GM23338 (cell line): ENCODE results near the gene TCEA2.

Experiments used
- CREB1 ChIP-seq: fragments of 250-450 bp; sonication (Bioruptor Pico); IDR thresholded peaks from 2 replicates; pipeline ENCODE4 v1.5.0; 2020; ENCODE audit warnings: low read depth, mild to moderate bottlenecking, moderate library complexity
- CTCF ChIP-seq, 2 experiments: fragments of 200-600 bp in 1 of 2; sonication (generic) in 1 of 2; conservative IDR thresholded peaks; 2 replicates each; pipeline versions ENCODE4 v1.5.1 to v1.6.1; 2016 to 2017; ENCODE audit warnings: antibody characterized with exemption in 2 of 2, low read depth in 2 of 2, mild to moderate bottlenecking in 2 of 2, moderate library complexity in 1 of 2
- ETS1 ChIP-seq: IDR thresholded peaks from 2 replicates; pipeline ENCODE4 v1.6.1; 2016; ENCODE audit warnings: antibody characterized with exemption
- EZH2 ChIP-seq: fragments of 200-600 bp; sonication (generic); IDR thresholded peaks from one replicate; pipeline ENCODE4 v1.8.0; 2017; ENCODE audit warnings: antibody characterized with exemption, mild to moderate bottlenecking, low read depth; ENCODE audit not compliant: unreplicated experiment
- EZH2phosphoT487 ChIP-seq: fragments of 200-600 bp; sonication (generic); IDR thresholded peaks from one replicate; pipeline ENCODE4 v1.8.1; 2018; ENCODE audit warnings: antibody characterized with exemption; ENCODE audit not compliant: unreplicated experiment
- REST ChIP-seq: IDR thresholded peaks from one replicate; pipeline ENCODE4 v1.6.1; 2018; ENCODE audit warnings: antibody characterized with exemption; ENCODE audit not compliant: unreplicated experiment

- TF ChIP-seq CTCF (conservative IDR thresholded peaks at IDR 0.05; ENCODE audit: low read depth in 2 of 2) (peak; percentile 65 to 81), ETS1 (no peak), EZH2 (no peak), REST (no peak), CREB1 (CRISPR knock-in tag) (0 out of 2 replicates have a peak, but pooled peaks have one; percentile 28), EZH2phosphoT487 (no peak)
Measured at GRCh38 chr20:64101731-64102621, 39.0 kb downstream of the TCEA2 start.
